ENCODE data around the gene NHERF1. TPM values are rescaled to one million over a fixed set of nuclear protein-coding genes. Genes with fewer than 3 reads are reported as not detected.

Gene NHERF1
- total and polyA plus RNA-seq, 7 donors: 2.4 to 37.1 (median 4.9) TPM

- ATAC-seq (no peak), DNase-seq (no peak)
- no peak for TF ChIP-seq CTCF (IDR thresholded peaks at IDR 0.05)
- H3K4me1 ChIP-seq: no peaks in the 10 kb centered on the region
- no peak overlapping the region for H3K4me3 ChIP-seq
- intact Hi-C loops (cut with DNase I): no loop called here
- peaks cover 0 to 32% (median 5%) of the 10 kb centered on the region in 3 donors for H3K27me3 ChIP-seq (ENCODE audit: insufficient read depth in 3 of 3, low read length in 2 of 3)
- WGBS, 3 donors: 84 to 90% (median 86%) methylated on average over 16 of the region's 16 CpGs
- H3K27ac ChIP-seq: no peak overlapping the region
- no peaks in the 10 kb centered on the region for H3K9me3 ChIP-seq
- H3K36me3 ChIP-seq (ENCODE audit: insufficient read depth in 1 of 2, low read depth in 1 of 2): no peaks in the 10 kb centered on the region
These were observed 17.7 kb upstream of the NHERF1 start for GRCh38 chr17:74730491-74731346.

GRCh38 chr17:74731347-74731605, 17.2 kb upstream of the NHERF1 start:
- Histone ChIP-seq H3K4me3 (no peak overlapping the region), H3K9me3 (no peaks in the 10 kb centered on the region), H3K27me3 (ENCODE audit: insufficient read depth in 3 of 3, low read length in 2 of 3) (peaks cover 0 to 36% (median 8%) of the 10 kb centered on the region in 3 donors), H3K27ac (no peak overlapping the region), H3K4me1 (no peaks in the 10 kb centered on the region), H3K36me3 (ENCODE audit: insufficient read depth in 1 of 2, low read depth in 1 of 2) (no peaks in the 10 kb centered on the region)
- WGBS, 3 donors: 74 to 82% (median 80%) methylated on average over 4 of the region's 4 CpGs
- intact Hi-C loops (cut with DNase I): no loop called here
- DNase-seq (no peak), ATAC-seq (no peak)
- TF ChIP-seq CTCF (IDR thresholded peaks at IDR 0.05): no peak

GRCh38 chr17:74732042-74732867, 16.2 kb upstream of the NHERF1 start:
- Histone ChIP-seq H3K36me3 (ENCODE audit: insufficient read depth in 1 of 2, low read depth in 1 of 2) (no peaks in the 10 kb centered on the region), H3K27ac (no peak overlapping the region), H3K9me3 (no peaks in the 10 kb centered on the region), H3K4me3 (no peak overlapping the region), H3K27me3 (ENCODE audit: insufficient read depth in 3 of 3, low read length in 2 of 3) (peaks cover 0 to 46% (median 16%) of the 10 kb centered on the region in 3 donors), H3K4me1 (no peaks in the 10 kb centered on the region)
- no peak for TF ChIP-seq CTCF (IDR thresholded peaks at IDR 0.05)
- DNase-seq (no peak), ATAC-seq (no peak)
- intact Hi-C loops (cut with DNase I): no loop called here
- WGBS, 3 donors: 75 to 78% (median 78%) methylated on average over 12 of the region's 12 CpGs

GRCh38 chr17:74733365-74734122, 14.9 kb upstream of the NHERF1 start:
- 59 to 62% (median 60%) methylated on average over 9 of the region's 9 CpGs for WGBS, 3 donors
- DNase-seq: no peak
- intact Hi-C loops (cut with DNase I): no loop called here
- H3K4me1 ChIP-seq: no peaks in the 10 kb centered on the region
- ATAC-seq: no peak
- no peak overlapping the region for H3K4me3 ChIP-seq
- TF ChIP-seq CTCF (IDR thresholded peaks at IDR 0.05): no peak
- peaks cover 0 to 59% (median 27%) of the 10 kb centered on the region in 3 donors for H3K27me3 ChIP-seq (ENCODE audit: insufficient read depth in 3 of 3, low read length in 2 of 3)
- no peaks in the 10 kb centered on the region for H3K36me3 ChIP-seq (ENCODE audit: insufficient read depth in 1 of 2, low read depth in 1 of 2)
- no peaks in the 10 kb centered on the region for H3K9me3 ChIP-seq
- H3K27ac ChIP-seq: no peak overlapping the region

Data from psoas muscle (tissue), 8 donors.